H9 (cell line): ENCODE results near the gene NFYC. TPM values are rescaled to one million over a fixed set of nuclear protein-coding genes. Genes with fewer than 3 reads are reported as not detected.
A peak's percentile ranks its signal among the peaks of the same experiment; 100 is the strongest.

ENCODE experiments used
- DNase-seq: peaks from one replicate; pipeline ENCODE4 v3.0.0-alpha.2; 2017
- H2AFZ ChIP-seq: one replicate; pipeline ENCODE4 v1.6.1; 2013; ENCODE audit warnings: mild to moderate bottlenecking, low read length, control low read depth, moderate library complexity
- H2AK5ac ChIP-seq: 2 replicates; pipeline ENCODE4 v1.6.1; 2013; ENCODE audit warnings: low read length, control low read depth, mixed read lengths; ENCODE audit not compliant: insufficient read length
- H2BK120ac ChIP-seq: one replicate; pipeline ENCODE4 v1.6.1; 2013; ENCODE audit warnings: low read depth, mild to moderate bottlenecking, low read length, control low read depth, inconsistent platforms; ENCODE audit not compliant: poor library complexity, severe bottlenecking
- H2BK12ac ChIP-seq: 2 replicates; pipeline ENCODE4 v1.6.1; 2013; ENCODE audit warnings: low read length, control low read depth, mixed read lengths, low read depth; ENCODE audit not compliant: insufficient read length
- H2BK15ac ChIP-seq: 2 replicates; pipeline ENCODE4 v1.6.1; 2013; ENCODE audit warnings: low read depth, low read length, control low read depth
- H2BK20ac ChIP-seq: one replicate; pipeline ENCODE4 v1.6.1; 2013; ENCODE audit warnings: low read depth, mild to moderate bottlenecking, low read length, control low read depth, inconsistent platforms; ENCODE audit not compliant: poor library complexity, severe bottlenecking
- H2BK5ac ChIP-seq: 2 replicates; pipeline ENCODE4 v1.6.1; 2013; ENCODE audit warnings: low read length, control low read depth, mixed read lengths; ENCODE audit not compliant: insufficient read length
- H3K14ac ChIP-seq: 2 replicates; pipeline ENCODE4 v1.6.1; 2013; ENCODE audit warnings: low read length, control low read depth; ENCODE audit not compliant: insufficient read depth
- H3K18ac ChIP-seq: 2 replicates; pipeline ENCODE4 v1.6.1; 2013; ENCODE audit warnings: low read depth, mild to moderate bottlenecking, mixed read lengths, low read length, control low read depth; ENCODE audit not compliant: insufficient read length
- H3K23ac ChIP-seq: 2 replicates; pipeline ENCODE4 v1.6.1; 2013; ENCODE audit warnings: low read length, control low read depth, mixed read lengths, low read depth; ENCODE audit not compliant: insufficient read length
- H3K23me2 ChIP-seq: 2 replicates; pipeline ENCODE4 v1.6.1; 2013; ENCODE audit warnings: low read depth, mild to moderate bottlenecking, mixed read lengths, low read length, control low read depth; ENCODE audit not compliant: insufficient read length, poor library complexity, severe bottlenecking
- H3K27ac ChIP-seq: 2 replicates; pipeline ENCODE4 v1.5.1; 2013; ENCODE audit warnings: low read length, control low read depth, mixed read lengths, low read depth; ENCODE audit not compliant: insufficient read length
- H3K27me3 ChIP-seq: 2 replicates; pipeline ENCODE4 v1.6.1; 2013; ENCODE audit warnings: low read length, control low read depth, inconsistent platforms; ENCODE audit not compliant: insufficient read depth
- H3K4ac ChIP-seq: 2 replicates; pipeline ENCODE4 v1.6.1; 2013; ENCODE audit warnings: low read depth, mild to moderate bottlenecking, control low read depth, inconsistent platforms, low read length, moderate library complexity
- H3K4me1 ChIP-seq: 2 replicates; pipeline ENCODE4 v1.6.1; 2013; ENCODE audit warnings: low read length, control low read depth, inconsistent platforms; ENCODE audit not compliant: insufficient read depth
- H3K4me2 ChIP-seq: 2 replicates; pipeline ENCODE4 v1.6.1; 2013; ENCODE audit warnings: low read length, control low read depth, mixed read lengths; ENCODE audit not compliant: insufficient read length, insufficient read depth
- H3K56ac ChIP-seq: 2 replicates; pipeline ENCODE4 v1.6.1; 2013; ENCODE audit warnings: low read depth, mild to moderate bottlenecking, mixed read lengths, low read length, control low read depth; ENCODE audit not compliant: insufficient read length
- H3K79me1 ChIP-seq: 2 replicates; pipeline ENCODE4 v1.6.1; 2013; ENCODE audit warnings: low read depth, mild to moderate bottlenecking, moderate library complexity, low read length, control low read depth, inconsistent platforms; ENCODE audit not compliant: insufficient read depth, poor library complexity, severe bottlenecking
- H3K79me2 ChIP-seq: 2 replicates; pipeline ENCODE4 v1.6.1; 2013; ENCODE audit warnings: low read length, control low read depth, inconsistent platforms; ENCODE audit not compliant: insufficient read depth
- H3K9ac ChIP-seq: 2 replicates; pipeline ENCODE4 v1.6.1; 2013; ENCODE audit warnings: low read length, control low read depth, mixed read lengths; ENCODE audit not compliant: insufficient read length; ENCODE audit errors: extremely low read depth
- H3K9me3 ChIP-seq: one replicate; pipeline ENCODE4 v1.6.1; 2013; ENCODE audit warnings: low read depth, low read length, inconsistent platforms; ENCODE audit not compliant: control insufficient read depth
- H3T11ph ChIP-seq: one replicate; pipeline ENCODE4 v1.6.1; 2013; ENCODE audit warnings: mild to moderate bottlenecking, low read length, control low read depth, inconsistent platforms
- H4K20me1 ChIP-seq: one replicate; pipeline ENCODE4 v1.6.1; 2013; ENCODE audit not compliant: control insufficient read depth, insufficient read length, insufficient read depth
- H4K5ac ChIP-seq: 2 replicates; pipeline ENCODE4 v1.6.1; 2013; ENCODE audit warnings: low read depth, mild to moderate bottlenecking, mixed read lengths, low read length, control low read depth; ENCODE audit not compliant: insufficient read length
- H4K8ac ChIP-seq: replicated peaks from 2 replicates; pipeline ENCODE4 v1.6.1; 2013; ENCODE audit warnings: low read length, control low read depth, mixed read lengths, low read depth; ENCODE audit not compliant: insufficient read length
- H4K91ac ChIP-seq: 2 replicates; pipeline ENCODE4 v1.6.1; 2013; ENCODE audit warnings: low read depth, mild to moderate bottlenecking, moderate library complexity, mixed read lengths, low read length, control low read depth; ENCODE audit not compliant: insufficient read length
- H3K27ac Mint-ChIP-seq, 3 experiments: 2 replicates in 2 of 3; 3 replicates in 1 of 3; pipeline ENCODE4 v1.8.0; 2020 to 2021; ENCODE audit warnings: mixed read lengths in 3 of 3, mild to moderate bottlenecking in 1 of 3, moderate library complexity in 1 of 3
- H3K27me3 Mint-ChIP-seq: 2 replicates; pipeline ENCODE4 v1.8.0; 2021; ENCODE audit warnings: low read depth, mild to moderate bottlenecking, moderate library complexity, mixed read lengths
- H3K36me3 Mint-ChIP-seq, 3 experiments: 2 replicates in 2 of 3; 3 replicates in 1 of 3; pipeline ENCODE4 v1.8.0; 2020 to 2021; ENCODE audit warnings: low read depth in 3 of 3, mixed read lengths in 3 of 3; ENCODE audit not compliant: insufficient read depth in 1 of 3
- H3K4me1 Mint-ChIP-seq, 2 experiments: 2 replicates each; pipeline ENCODE4 v1.8.0; 2020; ENCODE audit warnings: mixed read lengths in 2 of 2
- H3K4me3 Mint-ChIP-seq, 2 experiments: 2 replicates in 1 of 2; 3 replicates in 1 of 2; pipeline ENCODE4 v1.8.0; 2020 to 2021; ENCODE audit warnings: mild to moderate bottlenecking in 2 of 2, mixed read lengths in 2 of 2, moderate library complexity in 1 of 2
- H3K9me3 Mint-ChIP-seq, 2 experiments: 2 replicates in 1 of 2; 3 replicates in 1 of 2; pipeline ENCODE4 v1.8.0; 2020; ENCODE audit warnings: mild to moderate bottlenecking in 2 of 2, mixed read lengths in 2 of 2, moderate library complexity in 1 of 2
- CTCF ChIP-seq: fragments of 200-600 bp; sonication (generic); conservative IDR thresholded peaks from 3 replicates; pipeline ENCODE4 v1.8.0; 2021; ENCODE audit warnings: antibody characterized with exemption, mild to moderate bottlenecking
- WGBS: extraction: QIAGEN DNeasy Blood & Tissue Kit; methylation state at CpG from one replicate; pipeline ENCODE4 v1.1.7; 2013; ENCODE audit warnings: missing lambda C conversion rate, low lambda C conversion rate, mixed read lengths; ENCODE audit not compliant: insufficient read length; ENCODE audit errors: extremely low coverage; 5-methylcytosine and 5-hydroxymethylcytosine counted together
- total RNA-seq: library from RNA; stranded (reverse); gene quantifications from 2 replicates; pipeline ENCODE4 v1.2.1, GENCODE V29; 2021

NFYC gene
- total RNA-seq, 1 experiment from 2014 or later: 54.7 TPM

GRCh38 chr1:40689737-40690136, 1.8 kb upstream of the NFYC start:
- no peak overlapping the region for H4K91ac ChIP-seq
- DNase-seq: no peak
- peaks cover 2% of the 10 kb centered on the region; the same call in 1 of the 2 replicates for H3K4me1 ChIP-seq
- no peak overlapping the region for H2BK120ac ChIP-seq
- peak overlapping the region in 1 of 2 experiments; percentile 20; a peak in 1 of 5 replicates for H3K4me3 Mint-ChIP-seq
- no peak overlapping the region for H3K27ac Mint-ChIP-seq
- WGBS: no CpG with 5 or more reads among the region's 1 CpG
- H3K27me3 Mint-ChIP-seq: no peaks in the 10 kb centered on the region
- H3K27ac ChIP-seq: no peak overlapping the region
- no peak overlapping the region for H3K14ac ChIP-seq
- no peak overlapping the region for H3K56ac ChIP-seq
- H2BK5ac ChIP-seq: no peak overlapping the region
- no peak overlapping the region for H4K5ac ChIP-seq
- no peak overlapping the region for H3K4me2 ChIP-seq
- no peaks in the 10 kb centered on the region for H4K20me1 ChIP-seq
- peaks cover 17 to 37% (median 25%) of the 10 kb centered on the region in 3 experiments for H3K36me3 Mint-ChIP-seq
- no peak overlapping the region for H3K9ac ChIP-seq
- H2AFZ ChIP-seq: no peak overlapping the region
- H4K8ac ChIP-seq: no peak overlapping the region
- peaks cover 32% of the 10 kb centered on the region; the same call in 1 of the 2 replicates for H3K79me2 ChIP-seq
- peaks cover 31 to 34% of the 10 kb centered on the region in 2 experiments for H3K4me1 Mint-ChIP-seq
- H3K9me3 ChIP-seq: no peaks in the 10 kb centered on the region
- no peak overlapping the region for H3K18ac ChIP-seq
- TF ChIP-seq CTCF: no peak
- H2AK5ac ChIP-seq: no peak overlapping the region
- no peaks in the 10 kb centered on the region for H3K27me3 ChIP-seq
- H2BK20ac ChIP-seq: no peak overlapping the region
- no peak overlapping the region for H3K4ac ChIP-seq
- no peak overlapping the region for H2BK15ac ChIP-seq
- no peak overlapping the region for H2BK12ac ChIP-seq
- H3K23ac ChIP-seq: no peak overlapping the region
- H3K9me3 Mint-ChIP-seq: no peaks in the 10 kb centered on the region; a peak in 2 of 5 replicates
- H3K79me1 ChIP-seq: no peaks in the 10 kb centered on the region
- no peak overlapping the region for H3T11ph ChIP-seq
- peaks cover 5% of the 10 kb centered on the region for H3K23me2 ChIP-seq
